Nephron (organoid): ENCODE measurements around the gene GMEB2.

Experiments
- H3K27ac Mint-ChIP-seq, 3 experiments: 2 replicates each; pipeline ENCODE4 v1.8.0; 2020; ENCODE audit warnings: mixed read lengths in 3 of 3, mild to moderate bottlenecking in 2 of 3, moderate library complexity in 1 of 3
- H3K27me3 Mint-ChIP-seq: 2 replicates; pipeline ENCODE4 v1.8.0; 2021; ENCODE audit warnings: low read depth, mild to moderate bottlenecking, moderate library complexity, mixed read lengths
- H3K36me3 Mint-ChIP-seq: 2 replicates; pipeline ENCODE4 v1.8.0; 2020; ENCODE audit warnings: low read depth, mixed read lengths
- H3K4me1 Mint-ChIP-seq: 2 replicates; pipeline ENCODE4 v1.8.0; 2020; ENCODE audit warnings: mixed read lengths
- H3K4me3 Mint-ChIP-seq, 3 experiments: 2 replicates each; pipeline ENCODE4 v1.8.0; 2020; ENCODE audit warnings: mild to moderate bottlenecking in 3 of 3, mixed read lengths in 3 of 3, moderate library complexity in 2 of 3
- H3K9me3 Mint-ChIP-seq: 2 replicates; pipeline ENCODE4 v1.8.0; 2020; ENCODE audit warnings: mixed read lengths
- CTCF ChIP-seq, 3 experiments: fragments of 200-600 bp; sonication (generic); IDR thresholded peaks; one replicate each; pipeline ENCODE4 v1.5.0; 2021; ENCODE audit warnings: antibody characterized with exemption in 3 of 3; ENCODE audit not compliant: unreplicated experiment in 3 of 3

The GMEB2 gene

GRCh38 chr20:63566395-63567135 lies 60.3 kb downstream of the GMEB2 start:
- Mint-ChIP-seq H3K4me1 (no peaks in the 10 kb centered on the region), H3K27ac (no peak overlapping the region), H3K9me3 (no peaks in the 10 kb centered on the region), H3K27me3 (no peaks in the 10 kb centered on the region), H3K4me3 (no peak overlapping the region), H3K36me3 (no peaks in the 10 kb centered on the region)
- no peak for TF ChIP-seq CTCF (IDR thresholded peaks at IDR 0.05; ENCODE audit: unreplicated experiment in 3 of 3)

- no peak overlapping the region for H3K27ac Mint-ChIP-seq
- no peaks in the 10 kb centered on the region for H3K36me3 Mint-ChIP-seq
- no peaks in the 10 kb centered on the region for H3K27me3 Mint-ChIP-seq
- no peaks in the 10 kb centered on the region for H3K4me1 Mint-ChIP-seq
- H3K4me3 Mint-ChIP-seq, result no peak overlapping the region
- H3K9me3 Mint-ChIP-seq, result no peaks in the 10 kb centered on the region
- no peak for TF ChIP-seq CTCF (IDR thresholded peaks at IDR 0.05; ENCODE audit: unreplicated experiment in 3 of 3)
Measured at GRCh38 chr20:63565699-63566335, 61.1 kb downstream of the GMEB2 start.

GRCh38 chr20:63565021-63565698 lies 61.7 kb downstream of the GMEB2 start:
- no peaks in the 10 kb centered on the region for H3K4me1 Mint-ChIP-seq

DNA sequence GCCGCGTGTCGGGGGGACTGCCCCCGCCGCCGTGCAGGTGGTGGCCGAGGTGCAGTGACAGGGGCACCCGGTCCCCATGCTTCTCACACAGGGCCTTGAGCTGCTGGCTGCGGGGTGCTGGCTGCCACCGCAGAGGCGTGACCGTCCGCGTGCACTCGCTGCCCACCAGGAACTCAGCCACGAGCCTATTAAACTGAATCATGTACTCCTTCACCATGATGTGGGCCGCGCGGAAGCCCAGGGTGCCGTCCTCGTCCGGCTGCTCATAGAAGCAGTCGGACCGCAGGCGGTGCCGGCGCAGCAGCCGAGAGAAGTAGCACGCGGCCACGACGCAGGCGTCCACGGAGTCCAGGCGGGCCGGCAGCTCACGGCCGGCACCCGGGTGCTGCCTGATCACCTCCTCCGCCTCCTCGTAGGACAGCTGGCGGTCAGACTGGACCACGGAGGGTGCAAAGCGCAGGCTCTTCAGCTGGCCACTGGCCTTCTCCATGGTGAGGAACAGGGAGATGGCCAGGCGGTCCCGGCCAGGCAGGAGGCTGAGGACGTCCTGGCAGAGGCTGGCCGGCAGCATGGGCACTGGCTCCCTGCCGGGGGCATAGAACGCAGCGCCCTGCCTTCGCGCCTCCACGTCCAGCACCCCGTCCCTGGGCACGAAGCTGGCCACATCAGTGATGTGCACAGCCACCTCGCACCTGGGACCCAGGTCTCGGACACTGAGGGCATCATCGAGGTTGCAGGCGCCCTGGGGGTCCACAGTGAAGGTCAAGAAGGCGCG lies 62.7 kb downstream of the GMEB2 start:
- no peak for TF ChIP-seq CTCF (IDR thresholded peaks at IDR 0.05; ENCODE audit: unreplicated experiment in 3 of 3)
- Mint-ChIP-seq H3K4me1 (no peaks in the 10 kb centered on the region), H3K27me3 (no peaks in the 10 kb centered on the region), H3K36me3 (peaks cover 3% of the 10 kb centered on the region), H3K27ac (no peak overlapping the region), H3K9me3 (no peaks in the 10 kb centered on the region), H3K4me3 (no peak overlapping the region)

More at GRCh38 chr20:63565021-63565698, 61.7 kb downstream of the GMEB2 start:
- Mint-ChIP-seq H3K27me3 (no peaks in the 10 kb centered on the region), H3K36me3 (peaks cover 3% of the 10 kb centered on the region), H3K4me3 (no peak overlapping the region), H3K27ac (no peak overlapping the region), H3K9me3 (no peaks in the 10 kb centered on the region)
- no peak for TF ChIP-seq CTCF (IDR thresholded peaks at IDR 0.05; ENCODE audit: unreplicated experiment in 3 of 3)

GRCh38 chr20:63563225-63563935 lies 63.5 kb downstream of the GMEB2 start:
- Mint-ChIP-seq H3K9me3 (no peaks in the 10 kb centered on the region), H3K4me3 (no peak overlapping the region)
- no peak for TF ChIP-seq CTCF (IDR thresholded peaks at IDR 0.05; ENCODE audit: unreplicated experiment in 3 of 3)

More at GRCh38 chr20:63563225-63563935, 63.5 kb downstream of the GMEB2 start:
- Mint-ChIP-seq H3K27me3 (no peaks in the 10 kb centered on the region), H3K4me1 (no peaks in the 10 kb centered on the region), H3K36me3 (peaks cover 3% of the 10 kb centered on the region), H3K27ac (no peak overlapping the region)
